GM13976 (cell line): ENCODE data around the gene SLC6A20.

Source experiments
- DNase-seq: peaks from one replicate; pipeline ENCODE4 v3.0.0; 2012; ENCODE audit warnings: low spot score
- in situ Hi-C: fragments of 300-500 bp; cut with MboI; formaldehyde crosslinking; loops from one replicate; pipeline ENCODE4 v1.12.0; 2022; ENCODE audit warnings: low sequenced_read_pairs, mixed read lengths, inconsistent platforms; ENCODE audit not compliant: unreplicated experiment
- TF ChIP-seq, protein P1 (sequence below): IDR thresholded peaks from 2 replicates; pipeline ENCODE4 v1.5.1; 2012; ENCODE audit warnings: borderline replicate concordance, mild to moderate bottlenecking; ENCODE audit not compliant: insufficient read depth; ENCODE audit errors: extremely low read depth, missing control alignments, control extremely low read depth

Gene SLC6A20

DNA sequence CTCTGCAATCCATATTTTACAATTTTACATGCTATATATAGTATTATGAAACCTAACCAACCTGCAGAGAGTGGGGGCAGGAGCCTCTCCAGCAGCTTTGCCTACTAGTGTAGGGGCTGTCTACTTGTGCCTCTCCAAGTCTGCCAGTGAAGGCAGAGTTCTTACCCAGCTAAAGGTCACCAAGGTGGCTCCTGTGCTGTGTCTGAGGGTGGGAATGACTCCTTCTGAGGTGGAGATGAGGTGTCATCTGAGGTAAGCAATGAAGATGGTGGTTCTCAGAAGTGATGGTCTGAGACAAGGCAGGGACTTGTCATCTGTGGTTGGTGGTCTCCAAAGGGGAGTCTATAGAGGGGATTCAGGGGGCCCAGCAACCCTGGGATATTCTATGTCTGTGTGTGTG, 59.6 kb downstream of the SLC6A20 start:
- DNase-seq, result no peak
- TF ChIP-seq, protein P1, sequence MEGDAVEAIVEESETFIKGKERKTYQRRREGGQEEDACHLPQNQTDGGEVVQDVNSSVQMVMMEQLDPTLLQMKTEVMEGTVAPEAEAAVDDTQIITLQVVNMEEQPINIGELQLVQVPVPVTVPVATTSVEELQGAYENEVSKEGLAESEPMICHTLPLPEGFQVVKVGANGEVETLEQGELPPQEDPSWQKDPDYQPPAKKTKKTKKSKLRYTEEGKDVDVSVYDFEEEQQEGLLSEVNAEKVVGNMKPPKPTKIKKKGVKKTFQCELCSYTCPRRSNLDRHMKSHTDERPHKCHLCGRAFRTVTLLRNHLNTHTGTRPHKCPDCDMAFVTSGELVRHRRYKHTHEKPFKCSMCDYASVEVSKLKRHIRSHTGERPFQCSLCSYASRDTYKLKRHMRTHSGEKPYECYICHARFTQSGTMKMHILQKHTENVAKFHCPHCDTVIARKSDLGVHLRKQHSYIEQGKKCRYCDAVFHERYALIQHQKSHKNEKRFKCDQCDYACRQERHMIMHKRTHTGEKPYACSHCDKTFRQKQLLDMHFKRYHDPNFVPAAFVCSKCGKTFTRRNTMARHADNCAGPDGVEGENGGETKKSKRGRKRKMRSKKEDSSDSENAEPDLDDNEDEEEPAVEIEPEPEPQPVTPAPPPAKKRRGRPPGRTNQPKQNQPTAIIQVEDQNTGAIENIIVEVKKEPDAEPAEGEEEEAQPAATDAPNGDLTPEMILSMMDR, result no peak
- in situ Hi-C loops, result no loop called here

DNA sequence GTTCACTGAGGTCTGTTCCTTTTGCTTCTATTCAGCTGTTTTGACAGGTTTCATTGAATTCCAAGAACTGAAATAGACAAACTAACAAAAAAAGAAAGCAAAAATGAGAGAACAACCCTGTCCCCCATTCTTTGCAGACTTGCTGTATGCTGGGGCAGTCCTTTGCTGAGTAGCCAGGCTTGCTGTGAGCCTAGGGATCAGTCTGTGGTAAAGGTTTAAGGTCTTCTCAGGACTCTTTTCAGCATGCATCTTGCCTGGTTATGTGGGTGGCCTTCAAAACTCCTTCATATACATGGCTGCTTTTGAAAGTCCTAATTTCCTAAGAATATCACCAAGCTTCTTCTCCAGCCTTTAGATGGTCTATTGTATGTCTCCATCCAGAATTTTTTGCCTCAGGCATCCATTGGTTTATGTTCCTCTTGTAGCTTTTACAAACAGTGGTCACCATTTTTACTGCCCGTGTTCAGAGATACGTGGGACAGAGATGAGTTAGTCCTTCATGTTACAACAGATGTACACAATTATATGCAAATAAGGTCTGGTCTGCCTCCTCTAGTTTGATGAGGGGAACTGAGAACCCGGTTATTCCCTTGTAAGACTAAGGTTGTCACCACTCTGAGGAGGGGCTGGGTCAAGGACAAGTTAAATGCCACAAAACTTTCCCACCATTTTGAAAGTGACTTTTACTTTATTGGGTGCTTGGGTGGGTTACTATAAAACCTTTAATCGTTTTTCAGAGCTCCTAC, 65.8 kb downstream of the SLC6A20 start:
- in situ Hi-C loops, result no loop called here
- DNase-seq, result peak; percentile 59
- TF ChIP-seq, protein P1, result no peak

DNA sequence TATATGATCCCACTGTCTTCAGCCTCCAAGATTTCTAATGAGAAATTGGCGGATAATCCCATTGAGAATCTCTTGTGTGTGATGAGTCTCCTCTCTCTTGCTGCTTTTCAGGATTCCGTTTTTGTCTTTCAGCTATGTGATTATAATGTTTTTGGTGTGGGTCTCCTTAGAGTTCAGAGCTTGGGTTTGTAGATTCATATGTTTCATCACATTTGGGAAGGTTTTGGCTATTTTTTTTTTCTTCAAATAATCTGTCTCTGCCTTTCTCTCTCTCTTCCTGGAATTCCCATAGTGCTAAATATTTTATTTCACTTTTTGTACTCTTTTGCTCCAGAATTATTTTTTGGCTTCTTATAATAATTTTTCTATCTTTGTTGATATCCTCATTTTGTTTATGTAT, 66.7 kb downstream of the SLC6A20 start:
- DNase-seq, result no peak
- in situ Hi-C loops, result no loop called here
- TF ChIP-seq, protein P1, result no peak

DNA sequence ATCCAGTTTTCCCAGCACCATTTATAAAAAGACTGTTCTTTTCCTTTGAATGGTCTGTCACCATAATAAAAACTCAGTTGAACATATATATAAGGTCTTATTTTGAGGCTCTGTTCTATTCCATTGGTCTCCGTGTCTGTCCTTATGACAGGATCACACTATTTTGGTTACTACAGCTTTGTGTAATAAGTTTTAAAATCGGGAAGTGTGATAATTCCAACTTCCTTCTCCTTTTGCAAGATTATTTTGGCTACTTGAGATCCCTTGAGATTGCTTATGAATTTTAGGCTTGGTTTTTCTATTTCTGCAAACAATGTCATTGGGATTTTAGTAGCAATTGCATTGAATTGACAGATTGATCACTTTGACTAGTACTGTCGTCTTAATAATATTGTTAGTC, 71.4 kb downstream of the SLC6A20 start:
- DNase-seq, result no peak
- in situ Hi-C loops, result no loop called here
- TF ChIP-seq, protein P1, result no peak

DNA sequence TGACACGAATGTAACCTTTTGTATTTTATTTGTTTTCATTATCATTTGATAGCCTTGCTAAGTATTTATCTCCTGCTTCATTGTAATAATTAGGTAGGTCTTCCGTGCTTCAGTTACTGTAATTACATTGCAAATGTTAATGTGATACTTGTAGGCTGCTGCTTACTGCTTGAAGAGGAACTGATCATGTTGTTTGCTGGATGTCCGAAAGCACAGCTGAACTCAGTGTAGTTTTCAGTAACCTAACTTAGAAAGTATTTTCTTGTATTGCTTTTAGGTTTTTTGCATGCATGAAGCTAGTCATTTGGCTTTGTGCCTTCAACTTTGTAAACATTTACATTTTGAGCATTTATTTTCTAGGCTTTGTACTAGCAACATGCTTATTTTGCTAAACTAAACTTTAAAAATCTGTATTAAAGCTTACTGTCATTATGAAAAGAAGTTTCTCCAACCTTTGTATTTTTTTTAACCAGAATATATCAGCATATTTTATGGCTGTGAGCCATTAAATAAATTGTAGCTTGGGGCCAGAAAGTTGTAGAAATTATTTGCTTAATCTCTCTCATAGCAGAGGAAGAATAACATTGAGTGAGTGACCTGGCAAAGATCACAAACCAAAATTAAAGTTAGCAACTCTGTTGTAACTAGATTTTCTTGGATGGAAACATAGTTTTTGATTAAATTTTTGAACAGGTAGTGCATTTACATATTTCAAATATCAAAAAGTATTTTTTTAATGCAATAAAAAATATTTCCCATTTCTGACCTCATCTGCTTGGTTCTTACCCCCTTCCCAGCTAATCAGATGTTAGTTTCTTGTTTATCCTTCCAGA, 76.5 kb downstream of the SLC6A20 start:
- no peak for DNase-seq
- TF ChIP-seq, protein P1, result no peak
- in situ Hi-C loops, result no loop called here

DNA sequence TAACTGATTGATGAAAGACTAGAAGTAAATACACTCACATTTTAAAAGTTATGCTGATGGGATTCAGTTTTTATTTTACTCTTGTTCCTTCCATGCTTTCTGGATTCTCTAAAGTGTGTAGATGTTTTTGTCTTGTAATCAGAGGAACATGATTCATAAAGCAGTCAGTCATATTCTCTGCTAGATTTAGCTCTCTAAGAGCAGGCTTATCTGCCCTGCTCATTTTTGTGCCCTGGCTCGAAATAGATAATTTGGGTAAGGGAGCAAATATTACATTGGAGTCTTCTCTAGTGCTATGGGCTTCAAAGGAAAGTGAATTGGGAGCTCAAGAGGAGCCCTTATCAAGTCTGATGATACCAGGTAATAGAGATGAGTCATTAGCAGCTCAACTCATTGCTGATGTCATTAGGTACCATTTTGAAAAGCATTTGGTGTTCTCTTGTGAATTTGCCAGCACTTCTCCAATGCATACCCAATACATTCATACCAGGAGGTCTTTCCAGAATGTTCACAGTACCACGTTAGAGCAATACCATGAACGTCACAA, 79.5 kb downstream of the SLC6A20 start:
- DNase-seq, result no peak
- in situ Hi-C loops, result no loop called here
- TF ChIP-seq, protein P1, result no peak
